ENCODE data around the gene TLCD2. TPM values are rescaled to one million over a fixed set of nuclear protein-coding genes. Genes with fewer than 3 reads are reported as not detected.

The TLCD2 gene
- total and polyA plus RNA-seq, 2 of the 13 experiments (the other 11 are each of a cell fraction or from before 2014, with no cell fraction given), result 0.90 to 1.1 TPM

- TF ChIP-seq ZBED4 (CRISPR knock-in tag; IDR thresholded peaks at IDR 0.05; ENCODE audit: borderline replicate concordance) (no peak), ZNF274 (CRISPR knock-in tag; IDR thresholded peaks at IDR 0.05) (0 out of 2 replicates have a peak, but pooled peaks have one; percentile 63), ZNF382 (CRISPR knock-in tag; IDR thresholded peaks at IDR 0.05; ENCODE audit: borderline replicate concordance) (no peak), KDM5B (CRISPR knock-in tag; IDR thresholded peaks at IDR 0.05; ENCODE audit: borderline replicate concordance) (peak; percentile 76; the same call in 1 of the 2 replicates), ZFY (CRISPR knock-in tag; IDR thresholded peaks at IDR 0.05) (peak; percentile 98), HOXD1 (CRISPR knock-in tag; IDR thresholded peaks at IDR 0.05) (no peak), ZNF569 (CRISPR knock-in tag; IDR thresholded peaks at IDR 0.05; ENCODE audit: borderline replicate concordance) (no peak), FOXJ3 (CRISPR knock-in tag; IDR thresholded peaks at IDR 0.05; ENCODE audit: borderline replicate concordance) (no peak), PBX3 (CRISPR knock-in tag; IDR thresholded peaks at IDR 0.05; ENCODE audit: borderline replicate concordance) (no peak), THRA (CRISPR knock-in tag; IDR thresholded peaks at IDR 0.05; ENCODE audit: borderline replicate concordance) (peak; percentile 57), IKZF1 (IDR thresholded peaks at IDR 0.05) (no peak), ZNF674 (CRISPR knock-in tag; IDR thresholded peaks at IDR 0.05; ENCODE audit: low read depth) (no peak), ZNF44 (CRISPR knock-in tag; IDR thresholded peaks at IDR 0.05) (no peak), ZNF687 (CRISPR knock-in tag; IDR thresholded peaks at IDR 0.05) (peak; percentile 84)
Measured at GRCh38 chr17:1684378-1685189, 25.6 kb downstream of the TLCD2 start, which contains the start of gene PRPF8 (continued).

Measured in HepG2 (cell line).